22Rv1 (cell line): ENCODE data around the gene MACC1.

Experiments used
- H3K27ac ChIP-seq: fragments of 450-650 bp; 2 replicates; pipeline ENCODE4 v1.5.1; 2017
- ZFX ChIP-seq: fragments of 450-650 bp; IDR thresholded peaks from 2 replicates; pipeline ENCODE4 v1.6.1; 2017; ENCODE audit warnings: antibody characterized with exemption, borderline replicate concordance
- TF ChIP-seq, protein P1 (sequence below): fragments of 450-650 bp; IDR thresholded peaks from 2 replicates; pipeline ENCODE4 v1.5.1; 2017; ENCODE audit warnings: mild to moderate bottlenecking

The MACC1 gene, protein sequence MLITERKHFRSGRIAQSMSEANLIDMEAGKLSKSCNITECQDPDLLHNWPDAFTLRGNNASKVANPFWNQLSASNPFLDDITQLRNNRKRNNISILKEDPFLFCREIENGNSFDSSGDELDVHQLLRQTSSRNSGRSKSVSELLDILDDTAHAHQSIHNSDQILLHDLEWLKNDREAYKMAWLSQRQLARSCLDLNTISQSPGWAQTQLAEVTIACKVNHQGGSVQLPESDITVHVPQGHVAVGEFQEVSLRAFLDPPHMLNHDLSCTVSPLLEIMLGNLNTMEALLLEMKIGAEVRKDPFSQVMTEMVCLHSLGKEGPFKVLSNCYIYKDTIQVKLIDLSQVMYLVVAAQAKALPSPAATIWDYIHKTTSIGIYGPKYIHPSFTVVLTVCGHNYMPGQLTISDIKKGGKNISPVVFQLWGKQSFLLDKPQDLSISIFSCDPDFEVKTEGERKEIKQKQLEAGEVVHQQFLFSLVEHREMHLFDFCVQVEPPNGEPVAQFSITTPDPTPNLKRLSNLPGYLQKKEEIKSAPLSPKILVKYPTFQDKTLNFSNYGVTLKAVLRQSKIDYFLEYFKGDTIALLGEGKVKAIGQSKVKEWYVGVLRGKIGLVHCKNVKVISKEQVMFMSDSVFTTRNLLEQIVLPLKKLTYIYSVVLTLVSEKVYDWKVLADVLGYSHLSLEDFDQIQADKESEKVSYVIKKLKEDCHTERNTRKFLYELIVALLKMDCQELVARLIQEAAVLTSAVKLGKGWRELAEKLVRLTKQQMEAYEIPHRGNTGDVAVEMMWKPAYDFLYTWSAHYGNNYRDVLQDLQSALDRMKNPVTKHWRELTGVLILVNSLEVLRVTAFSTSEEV

DNA sequence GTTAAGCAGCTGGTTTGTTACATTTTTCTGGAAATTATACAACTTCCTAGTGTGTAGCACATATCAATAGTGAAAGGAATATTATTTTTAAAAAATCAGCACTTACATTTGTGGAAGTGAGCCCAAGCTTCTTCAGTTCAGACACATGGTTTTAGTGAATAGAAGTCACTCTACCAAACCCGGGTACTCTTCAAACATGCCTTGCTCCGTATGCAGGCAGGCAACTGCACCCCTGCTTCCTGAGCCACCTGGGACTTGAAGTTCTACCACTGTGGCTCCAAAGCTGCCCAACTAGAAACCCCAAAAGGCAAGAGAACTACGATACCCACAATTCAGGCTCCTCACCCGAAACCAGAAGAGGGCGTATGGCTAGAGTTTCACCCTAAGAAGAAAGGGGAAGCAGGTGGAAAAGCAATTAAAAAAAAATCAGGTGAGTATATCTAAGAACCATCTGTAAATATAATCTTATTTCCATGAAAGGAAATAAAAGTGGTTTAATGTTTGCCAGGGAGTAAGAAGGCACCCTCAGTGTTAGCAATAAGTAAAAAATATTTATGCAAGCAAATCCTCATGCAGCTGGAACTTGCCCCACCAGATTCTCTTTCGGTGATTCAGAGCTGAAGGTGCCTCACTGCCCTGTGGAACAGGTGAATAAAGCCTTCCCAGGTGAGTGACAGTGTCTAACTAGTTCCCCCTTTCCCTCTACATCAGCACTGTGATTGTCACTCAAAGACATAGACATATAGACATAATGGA, at the start of gene MACC1:
TSS of gene MACC1 (minus strand) at position 192 of the 756 bp plus-strand sequence. CDS start 55,522 bp downstream, outside the sequence.
- TF ChIP-seq, protein P1, sequence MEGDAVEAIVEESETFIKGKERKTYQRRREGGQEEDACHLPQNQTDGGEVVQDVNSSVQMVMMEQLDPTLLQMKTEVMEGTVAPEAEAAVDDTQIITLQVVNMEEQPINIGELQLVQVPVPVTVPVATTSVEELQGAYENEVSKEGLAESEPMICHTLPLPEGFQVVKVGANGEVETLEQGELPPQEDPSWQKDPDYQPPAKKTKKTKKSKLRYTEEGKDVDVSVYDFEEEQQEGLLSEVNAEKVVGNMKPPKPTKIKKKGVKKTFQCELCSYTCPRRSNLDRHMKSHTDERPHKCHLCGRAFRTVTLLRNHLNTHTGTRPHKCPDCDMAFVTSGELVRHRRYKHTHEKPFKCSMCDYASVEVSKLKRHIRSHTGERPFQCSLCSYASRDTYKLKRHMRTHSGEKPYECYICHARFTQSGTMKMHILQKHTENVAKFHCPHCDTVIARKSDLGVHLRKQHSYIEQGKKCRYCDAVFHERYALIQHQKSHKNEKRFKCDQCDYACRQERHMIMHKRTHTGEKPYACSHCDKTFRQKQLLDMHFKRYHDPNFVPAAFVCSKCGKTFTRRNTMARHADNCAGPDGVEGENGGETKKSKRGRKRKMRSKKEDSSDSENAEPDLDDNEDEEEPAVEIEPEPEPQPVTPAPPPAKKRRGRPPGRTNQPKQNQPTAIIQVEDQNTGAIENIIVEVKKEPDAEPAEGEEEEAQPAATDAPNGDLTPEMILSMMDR: no peak
- TF ChIP-seq ZFX: no peak
- no peak within 1 kb of the TSS for H3K27ac ChIP-seq

DNA sequence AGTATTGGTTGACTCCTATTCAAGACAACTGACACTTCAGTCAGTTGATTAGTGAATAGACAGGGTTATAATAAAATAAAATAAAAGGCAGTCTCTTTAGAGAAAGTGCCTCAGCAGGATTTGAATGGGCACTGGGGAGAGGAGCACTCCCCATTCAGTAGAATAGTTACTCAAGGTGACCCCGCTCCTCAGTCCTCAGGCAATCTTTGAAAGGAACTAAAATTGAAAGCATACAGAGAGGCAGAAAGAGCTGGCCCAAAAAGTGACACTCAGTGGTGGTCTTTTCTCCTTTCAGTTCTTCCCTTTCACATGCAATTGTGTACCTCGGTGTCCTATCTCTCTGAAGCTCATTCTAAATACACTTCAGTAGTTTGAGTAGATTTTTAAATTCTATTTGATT, 47.4 kb upstream of the MACC1 start:
- TF ChIP-seq, protein P1: no peak
- no peak for TF ChIP-seq ZFX
- no peak overlapping the region for H3K27ac ChIP-seq

DNA sequence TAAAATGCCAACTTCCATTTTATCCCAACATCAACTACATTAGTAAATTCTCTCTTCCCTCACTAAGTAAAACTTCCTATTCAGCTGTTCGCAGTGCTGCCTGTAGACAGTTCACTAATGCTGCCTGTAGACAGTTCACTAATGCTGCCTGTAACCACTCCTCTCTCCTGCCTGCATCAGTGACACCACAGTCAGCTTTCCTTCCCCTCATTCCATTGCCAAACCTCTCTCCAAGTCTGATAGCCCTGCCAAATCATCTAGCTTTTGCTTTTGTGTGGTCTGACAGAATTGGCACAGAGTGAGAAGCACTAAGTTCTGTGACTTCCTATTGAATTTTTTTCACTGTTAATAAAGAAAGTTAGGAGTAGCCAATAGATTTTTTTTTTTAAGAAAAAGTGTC, 43.0 kb upstream of the MACC1 start:
- TF ChIP-seq, protein P1: no peak
- TF ChIP-seq ZFX: no peak
- no peak overlapping the region for H3K27ac ChIP-seq

DNA sequence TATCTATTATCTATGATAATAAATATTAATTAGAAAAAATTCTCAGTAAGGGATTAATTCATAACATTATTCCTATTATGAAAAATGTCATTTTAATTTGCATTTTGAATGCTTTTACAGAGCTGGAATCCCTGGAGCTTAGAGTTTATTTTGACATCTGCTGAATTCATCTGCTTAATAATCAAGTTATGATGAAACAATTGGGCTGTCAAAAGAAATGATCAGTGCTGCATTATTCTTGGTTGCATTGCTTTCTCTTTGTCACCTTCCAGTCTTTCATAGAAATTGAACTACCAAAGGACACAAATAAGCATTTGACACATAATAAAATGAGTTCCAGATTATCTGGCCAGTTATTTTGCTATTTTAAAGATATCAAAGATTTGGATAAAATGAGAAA, 40.0 kb upstream of the MACC1 start:
- no peak for TF ChIP-seq ZFX
- H3K27ac ChIP-seq: no peak overlapping the region

DNA sequence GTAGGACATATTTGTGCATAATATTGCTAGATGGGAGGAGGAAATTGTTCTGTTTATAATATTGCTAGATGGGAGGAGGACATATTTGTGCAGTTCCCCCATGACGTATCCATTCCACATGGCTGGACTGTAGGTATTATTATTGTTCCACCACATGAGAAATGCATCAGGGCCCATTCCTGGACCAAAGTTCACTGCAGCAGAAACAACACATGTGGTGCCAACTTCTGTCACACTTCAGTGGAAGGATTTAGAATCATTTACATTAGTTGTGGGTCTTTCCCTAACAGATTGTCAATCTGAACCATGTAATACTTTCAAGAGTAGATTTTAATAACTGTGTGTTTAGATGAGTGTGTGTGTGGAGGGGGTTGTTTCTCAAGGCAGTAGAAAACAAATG, 32.7 kb upstream of the MACC1 start:
- TF ChIP-seq, protein P1: no peak
- TF ChIP-seq ZFX: no peak
- no peak overlapping the region for H3K27ac ChIP-seq

DNA sequence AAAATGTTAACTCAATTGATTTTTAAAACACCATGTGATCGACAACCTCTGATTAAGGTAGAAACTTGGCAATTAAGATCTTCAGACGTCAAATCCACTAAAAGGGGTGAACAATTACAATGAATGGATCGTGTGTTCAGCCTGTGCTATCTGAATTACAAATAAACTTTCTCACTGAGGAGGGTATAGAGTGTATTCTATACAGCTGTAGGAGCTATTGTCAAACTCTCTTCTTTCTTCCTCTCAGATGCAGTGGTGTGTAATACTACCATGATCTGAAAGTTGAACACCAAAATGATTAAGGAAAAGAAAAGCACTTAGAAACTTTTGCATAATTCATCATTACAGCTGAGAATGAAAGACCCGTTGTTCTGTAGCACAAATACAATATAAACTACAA, 32.2 kb upstream of the MACC1 start:
- TF ChIP-seq, protein P1: no peak
- TF ChIP-seq ZFX: no peak
- no peak overlapping the region for H3K27ac ChIP-seq

DNA sequence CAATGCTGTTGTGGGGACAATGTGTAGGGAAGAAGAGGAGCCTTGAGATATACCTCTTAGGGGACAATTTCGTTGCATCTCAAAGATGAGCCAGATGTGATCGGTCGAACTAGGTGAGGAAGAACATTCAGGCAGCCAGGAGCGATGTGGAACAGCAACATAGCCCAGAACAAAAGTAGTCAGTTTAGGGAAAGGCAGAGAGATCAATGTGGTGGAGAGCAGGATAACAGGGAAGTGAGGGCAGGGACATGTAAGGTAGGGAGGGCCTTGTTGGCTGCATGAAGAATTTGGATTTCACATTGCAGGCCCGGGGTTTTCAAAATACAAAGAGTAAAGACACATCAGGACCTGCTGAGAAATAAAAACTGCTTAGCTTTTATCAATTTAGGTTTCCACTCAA, 29.1 kb upstream of the MACC1 start:
- no peak for TF ChIP-seq ZFX
- TF ChIP-seq, protein P1: no peak
- no peak overlapping the region for H3K27ac ChIP-seq
